H1 (cell line): ENCODE results near the gene WDR49. TPM values are rescaled to one million over a fixed set of nuclear protein-coding genes. Genes with fewer than 3 reads are reported as not detected.

Experiments used
- CTCF ChIA-PET: fragments of 300-600 bp; sonication (Branson Sonifier 250); formaldehyde crosslinking; loops from one replicate; lab custom pipeline; 2021; ENCODE audit not compliant: partially characterized antibody; lab: Charles Lee
- POLR2A ChIA-PET: fragments of 300-600 bp; sonication (Branson Sonifier 250); formaldehyde crosslinking; loops from one replicate; lab custom pipeline; 2021; ENCODE audit warnings: inconsistent platforms; ENCODE audit not compliant: partially characterized antibody; lab: Charles Lee
- DNase-seq, 2 experiments: peaks; one replicate each; pipeline versions ENCODE4 v3.0.0 to v3.0.0-alpha.2; 2010 to 2022; ENCODE audit warnings: low spot score in 2 of 2, low read depth in 1 of 2, mixed read lengths in 1 of 2
- FAIRE-seq: peaks from 2 replicates; lab custom pipeline; 2011; peaks lifted over from hg19 to GRCh38; lab: Jason Lieb, UNC
- H2AFZ ChIP-seq: 2 replicates; pipeline ENCODE4 v1.8.1; 2012; ENCODE audit warnings: low read length, inconsistent platforms
- H2AK5ac ChIP-seq: 2 replicates; pipeline ENCODE4 v1.6.1; 2013; ENCODE audit warnings: low read depth, low read length
- H2BK120ac ChIP-seq: replicated peaks from 2 replicates; pipeline ENCODE3; 2013; ENCODE audit warnings: low read depth, low read length, inconsistent platforms
- H2BK12ac ChIP-seq: 2 replicates; pipeline ENCODE4 v1.6.1; 2013; ENCODE audit warnings: low read depth, low read length
- H2BK15ac ChIP-seq: 2 replicates; pipeline ENCODE4 v1.6.1; 2013; ENCODE audit warnings: low read length
- H2BK20ac ChIP-seq: 2 replicates; pipeline ENCODE4 v1.6.1; 2013; ENCODE audit warnings: low read length
- H2BK5ac ChIP-seq: 2 replicates; pipeline ENCODE4 v1.6.1; 2013; ENCODE audit warnings: low read depth, low read length
- H3K14ac ChIP-seq: 2 replicates; pipeline ENCODE4 v1.6.1; 2013; ENCODE audit warnings: inconsistent platforms; ENCODE audit not compliant: insufficient read length
- H3K18ac ChIP-seq: 2 replicates; pipeline ENCODE4 v1.6.1; 2013; ENCODE audit warnings: low read length; ENCODE audit errors: extremely low read depth
- H3K23ac ChIP-seq: 2 replicates; pipeline ENCODE4 v1.6.1; 2013; ENCODE audit warnings: inconsistent platforms; ENCODE audit not compliant: insufficient read length
- H3K23me2 ChIP-seq: 2 replicates; pipeline ENCODE4 v1.6.1; 2013; ENCODE audit warnings: low read depth, low read length
- H3K27ac ChIP-seq: 2 replicates; pipeline ENCODE4 v1.6.1; 2011; ENCODE audit warnings: low read depth, low read length, inconsistent platforms
- H3K27me3 ChIP-seq, 4 experiments: replicated peaks in 1 of 4; 1 replicate in 1 of 4; 2 replicates in 3 of 4; pipeline versions ENCODE4 v1.6.1 to v1.8.1; 2011 to 2013; ENCODE audit warnings: low read length in 3 of 4, mild to moderate bottlenecking in 3 of 4, inconsistent platforms in 2 of 4, mixed read lengths in 2 of 4, moderate library complexity in 1 of 4; ENCODE audit not compliant: control insufficient read depth in 3 of 4, insufficient read depth in 3 of 4; ENCODE audit errors: extremely low read depth in 1 of 4
- H3K36me3 ChIP-seq, 4 experiments: 2 replicates each; pipeline versions ENCODE4 v1.6.1 to v1.8.1; 2011 to 2013; ENCODE audit warnings: mild to moderate bottlenecking in 4 of 4, low read length in 3 of 4, moderate library complexity in 2 of 4, control low read depth in 1 of 4, inconsistent platforms in 1 of 4; ENCODE audit not compliant: insufficient read depth in 4 of 4, control insufficient read depth in 2 of 4
- H3K4ac ChIP-seq: replicated peaks from 2 replicates; pipeline ENCODE3; 2013; ENCODE audit warnings: low read length, low read depth, mixed read lengths, inconsistent platforms; ENCODE audit not compliant: insufficient read length
- H3K4me1 ChIP-seq, 4 experiments: replicated peaks in 1 of 4; 1 replicate in 1 of 4; 2 replicates in 3 of 4; pipeline versions ENCODE4 v1.6.1 to v1.8.1; 2011 to 2013; ENCODE audit warnings: low read length in 3 of 4, inconsistent platforms in 2 of 4, mixed read lengths in 1 of 4; ENCODE audit not compliant: insufficient read depth in 4 of 4, control insufficient read depth in 3 of 4
- H3K4me2 ChIP-seq, 2 experiments: 2 replicates each; pipeline versions ENCODE4 v1.6.1 to v1.8.1; 2011 to 2013; ENCODE audit warnings: low read depth in 2 of 2, low read length in 2 of 2, control low read depth in 1 of 2, inconsistent platforms in 1 of 2, mild to moderate bottlenecking in 1 of 2; ENCODE audit not compliant: insufficient read depth in 1 of 2
- H3K4me3 ChIP-seq, 4 experiments: fragments of 200-600, 300-600 bp in 1 of 4; sonication (generic), shearing (Covaris generic), sonication (Bioruptor Twin) in 1 of 4; 2 replicates each; pipeline versions ENCODE4 v1.5.1 to v1.8.1; 2011 to 2016; ENCODE audit warnings: low read length in 4 of 4, low read depth in 3 of 4, control low read depth in 2 of 4, inconsistent platforms in 2 of 4, mild to moderate bottlenecking in 2 of 4, mixed read lengths in 1 of 4, moderate library complexity in 1 of 4; ENCODE audit not compliant: insufficient read depth in 2 of 4; ENCODE audit errors: extremely low read depth in 1 of 4
- H3K56ac ChIP-seq: replicated peaks from 2 replicates; pipeline ENCODE3; 2013; ENCODE audit warnings: low read depth, mild to moderate bottlenecking, mixed read lengths, low read length, inconsistent platforms; ENCODE audit not compliant: insufficient read length
- H3K79me1 ChIP-seq: 2 replicates; pipeline ENCODE4 v1.6.1; 2013; ENCODE audit warnings: low read depth, low read length, control low read depth
- H3K79me2 ChIP-seq, 2 experiments: 2 replicates each; pipeline versions ENCODE4 v1.6.1 to v1.8.1; 2012 to 2013; ENCODE audit warnings: low read length in 2 of 2, mild to moderate bottlenecking in 2 of 2, inconsistent platforms in 1 of 2; ENCODE audit not compliant: insufficient read depth in 2 of 2, control insufficient read depth in 1 of 2
- H3K9ac ChIP-seq, 4 experiments: replicated peaks in 1 of 4; 1 replicate in 1 of 4; 2 replicates in 3 of 4; pipeline versions ENCODE4 v1.6.1 to v1.8.1; 2011 to 2013; ENCODE audit warnings: low read depth in 3 of 4, low read length in 3 of 4, control low read depth in 2 of 4, mild to moderate bottlenecking in 2 of 4, moderate library complexity in 2 of 4, inconsistent platforms in 1 of 4; ENCODE audit errors: extremely low read depth in 1 of 4
- H3K9me3 ChIP-seq, 2 experiments: 2 replicates each; pipeline versions ENCODE4 v1.6.1 to v1.8.1; 2012 to 2013; ENCODE audit warnings: mild to moderate bottlenecking in 2 of 2, moderate library complexity in 2 of 2, control low read depth in 1 of 2, inconsistent platforms in 1 of 2, low read depth in 1 of 2, low read length in 1 of 2, mixed read lengths in 1 of 2; ENCODE audit not compliant: insufficient read depth in 2 of 2
- H4K20me1 ChIP-seq, 2 experiments: replicated peaks in 1 of 2; 2 replicates each; pipeline versions ENCODE3 to v1.8.1; 2011 to 2013; ENCODE audit warnings: inconsistent platforms in 2 of 2, low read length in 2 of 2, mild to moderate bottlenecking in 1 of 2; ENCODE audit not compliant: insufficient read depth in 2 of 2, control insufficient read depth in 1 of 2
- H4K5ac ChIP-seq: 2 replicates; pipeline ENCODE4 v1.6.1; 2013; ENCODE audit warnings: low read length, low read depth, mixed read lengths, inconsistent platforms; ENCODE audit not compliant: insufficient read length
- H4K8ac ChIP-seq: 2 replicates; pipeline ENCODE4 v1.8.0; 2013; ENCODE audit warnings: mild to moderate bottlenecking, moderate library complexity, low read length, inconsistent platforms; ENCODE audit not compliant: insufficient read depth; ENCODE audit errors: extremely low read depth
- H4K91ac ChIP-seq: replicated peaks from 2 replicates; pipeline ENCODE3; 2013; ENCODE audit warnings: low read length, mixed read lengths, inconsistent platforms; ENCODE audit not compliant: insufficient read length
- HDAC2 ChIP-seq, 2 experiments: fragments of 300-600 bp in 1 of 2; sonication (generic) in 1 of 2; IDR thresholded peaks; 2 replicates each; pipeline ENCODE4 v1.6.1; 2011 to 2012; ENCODE audit warnings: low read depth in 2 of 2, low read length in 2 of 2, mild to moderate bottlenecking in 2 of 2, moderate library complexity in 2 of 2, borderline replicate concordance in 1 of 2, inconsistent platforms in 1 of 2
- HDAC6 ChIP-seq: IDR thresholded peaks from one replicate; pipeline ENCODE4 v1.7.1; 2012; ENCODE audit warnings: low read depth, mild to moderate bottlenecking, inconsistent platforms, low read length, moderate library complexity
- RAD21 ChIP-seq, 2 experiments: IDR thresholded peaks in 1 of 2; conservative IDR thresholded peaks in 1 of 2; 2 replicates each; pipeline ENCODE4 v1.6.1; 2011; ENCODE audit warnings: low read depth in 2 of 2, low read length in 2 of 2, improper control_type of control experiment in 1 of 2, inconsistent platforms in 1 of 2, mild to moderate bottlenecking in 1 of 2, moderate library complexity in 1 of 2
- SIN3A ChIP-seq, 2 experiments: IDR thresholded peaks in 1 of 2; conservative IDR thresholded peaks in 1 of 2; 2 replicates each; pipeline ENCODE4 v1.6.1; 2011 to 2012; ENCODE audit warnings: low read length in 2 of 2, improper control_type of control experiment in 1 of 2, low read depth in 1 of 2, mild to moderate bottlenecking in 1 of 2
- SIX5 ChIP-seq: IDR thresholded peaks from 2 replicates; pipeline ENCODE4 v1.6.1; 2011; ENCODE audit warnings: mild to moderate bottlenecking, low read depth, low read length
- SP1 ChIP-seq: IDR thresholded peaks from 2 replicates; pipeline ENCODE4 v1.6.1; 2011; ENCODE audit warnings: low read depth, low read length
- SP2 ChIP-seq: IDR thresholded peaks from 2 replicates; pipeline ENCODE4 v1.6.1; 2012; ENCODE audit warnings: mild to moderate bottlenecking, low read length, inconsistent platforms
- ZNF274 ChIP-seq: IDR thresholded peaks from 2 replicates; pipeline ENCODE4 v1.7.0; 2012; ENCODE audit warnings: low read length, borderline replicate concordance; ENCODE audit errors: extremely low read depth
- WGBS, 2 experiments: shearing (Covaris generic) in 1 of 2; methylation state at CpG; one replicate each; pipeline versions ENCODE4 v1.1.6 to v1.1.7; 2013 to 2015; ENCODE audit warnings: low lambda C conversion rate in 2 of 2, mixed read lengths in 2 of 2, inconsistent platforms in 1 of 2, low coverage in 1 of 2, missing lambda C conversion rate in 1 of 2; ENCODE audit not compliant: insufficient replicate concordance in 2 of 2, insufficient coverage in 1 of 2, insufficient read length in 1 of 2; ENCODE audit errors: extremely low coverage in 1 of 2, missing lambda C conversion rate in 1 of 2; 5-methylcytosine and 5-hydroxymethylcytosine counted together
- polyA plus RNA-seq, 7 experiments: library from polyadenylated mRNA; depleted of rRNA in 3 of 7; stranded (reverse) in 5 of 7; unstranded in 2 of 7; fragments of >200 nt in 5 of 7; fragments of 200-250 nt in 2 of 7; gene quantifications; 1 replicate in 5 of 7; 2 replicates in 1 of 7; 4 replicates in 1 of 7; pipeline versions ENCODE4 v1.2.1 to v1.2.3, GENCODE V29; 2011 to 2013; ENCODE audit warnings: missing spikeins in 2 of 7, mixed read lengths in 2 of 7
- total RNA-seq: library from RNA; stranded (reverse); fragmentation: NEBNext Ultra II Directional; extraction: Animal tissue kit (Norgen Biotek cat#: 25700); gene quantifications from 2 replicates; pipeline ENCODE4 v1.2.1, GENCODE V29; 2021

WDR49 gene
- total and polyA plus RNA-seq, 2 of the 8 experiments (the other 6 are each of a cell fraction or from before 2014, with no cell fraction given) = 0.50 to 1.7 TPM

DNA sequence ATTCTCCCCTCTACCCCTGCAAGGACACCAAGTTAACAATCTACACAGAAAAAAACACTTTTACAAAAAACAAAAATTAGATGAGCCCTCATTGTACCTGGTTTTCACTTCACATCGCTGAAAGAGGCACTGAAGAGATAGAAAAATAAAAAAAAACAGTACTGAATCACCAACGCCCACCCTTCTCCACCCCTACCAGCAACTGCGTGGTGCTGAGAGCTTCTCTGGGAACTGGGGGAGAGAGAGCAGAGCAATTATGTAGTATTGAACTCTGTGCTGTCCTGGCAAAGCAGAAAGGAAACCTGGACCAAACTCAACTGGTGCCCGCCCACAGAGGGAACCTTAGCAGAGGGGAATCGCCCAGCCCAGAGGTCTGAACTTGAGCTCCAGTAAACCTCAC, 44.6 kb downstream of the WDR49 start:
- no peaks in the 10 kb centered on the region for H3K79me1 ChIP-seq
- H2BK15ac ChIP-seq = no peak overlapping the region
- no peak overlapping the region for H2BK20ac ChIP-seq
- H2AFZ ChIP-seq = 0 out of 2 replicates have a peak overlapping the region, but pooled peaks have one; percentile 19
- H3K4me2 ChIP-seq = no peak overlapping the region
- H3K4ac ChIP-seq = no peak overlapping the region
- H3K9ac ChIP-seq = no peak overlapping the region
- H4K20me1 ChIP-seq = no peaks in the 10 kb centered on the region
- H2BK5ac ChIP-seq = no peak overlapping the region
- no peak overlapping the region for H2BK120ac ChIP-seq
- FAIRE-seq (no peak), DNase-seq (no peak)
- no peak overlapping the region for H3K14ac ChIP-seq
- no peak overlapping the region for H2AK5ac ChIP-seq
- no peaks in the 10 kb centered on the region for H3K9me3 ChIP-seq
- H3K18ac ChIP-seq = no peak overlapping the region
- peaks cover 0 to 8% (median 1%) of the 10 kb centered on the region in 4 experiments; a peak in 5 of 7 replicates for H3K4me1 ChIP-seq
- no peak overlapping the region for H2BK12ac ChIP-seq
- H4K5ac ChIP-seq = no peak overlapping the region
- no peaks in the 10 kb centered on the region for H3K79me2 ChIP-seq
- no peaks in the 10 kb centered on the region for H3K27me3 ChIP-seq
- H3K23ac ChIP-seq = no peak overlapping the region
- no peak overlapping the region for H4K8ac ChIP-seq
- POLR2A ChIA-PET = no interaction called here
- TF ChIP-seq SIN3A (conservative IDR thresholded peaks at IDR 0.05 in 1 of 2, IDR thresholded peaks at IDR 0.05 in 1 of 2; ENCODE audit: low read depth in 1 of 2, low read length in 2 of 2) = no peak
- TF ChIP-seq HDAC2 (IDR thresholded peaks at IDR 0.05; ENCODE audit: borderline replicate concordance in 1 of 2, low read depth in 2 of 2, low read length in 2 of 2) = no peak
- TF ChIP-seq HDAC6 = no peak
- no peak for TF ChIP-seq SP1
- no peak for TF ChIP-seq SIX5
- no peak for TF ChIP-seq ZNF274
- TF ChIP-seq RAD21 (IDR thresholded peaks at IDR 0.05 in 1 of 2, conservative IDR thresholded peaks at IDR 0.05 in 1 of 2; ENCODE audit: low read depth in 2 of 2, low read length in 2 of 2) = no peak
- TF ChIP-seq SP2 = no peak
- H3K27ac ChIP-seq = no peak overlapping the region
- CTCF ChIA-PET = interaction anchor here (1.2 to 1.5 kb wide), 2 partner anchors 73 to 203 kb away, joined by 4 to 7 read pairs; no protein-coding TSS in a partner anchor
- H3K23me2 ChIP-seq = no peaks in the 10 kb centered on the region
- H3K56ac ChIP-seq = no peak overlapping the region
- H3K36me3 ChIP-seq = no peaks in the 10 kb centered on the region
- 97% methylated on average over 5 of the region's 5 CpGs; no CpG with 5 or more reads in 1 of the 2 experiments for WGBS, 2 experiments
- no peak overlapping the region for H3K4me3 ChIP-seq
- H4K91ac ChIP-seq = no peak overlapping the region
